Mucosa of descending colon (tissue), 3 donors: ENCODE data around the gene PEPD. TPM values are rescaled to one million over a fixed set of nuclear protein-coding genes. Genes with fewer than 3 reads are reported as not detected.
A peak's percentile ranks its signal among the peaks of the same experiment; 100 is the strongest.

ENCODE experiments used
- ATAC-seq: fragments of 200-7000 bp; cut with Tn5 transposase; one replicate; pipeline ENCODE4 v1.9.1; 2020; ENCODE audit warnings: mild to moderate bottlenecking, moderate library complexity
- DNase-seq, 3 donors: peaks; one replicate each; pipeline ENCODE4 v3.0.0-alpha.2; 2020
- H3K36me3 ChIP-seq: fragments of 200-600 bp; one replicate; pipeline ENCODE4 v1.8.0; 2021; ENCODE audit warnings: low read depth, mild to moderate bottlenecking
- H3K4me1 ChIP-seq: fragments of 200-600 bp; one replicate; pipeline ENCODE4 v1.8.0; 2021; ENCODE audit warnings: low read depth, mild to moderate bottlenecking
- H3K4me3 ChIP-seq: fragments of 200-600 bp; one replicate; pipeline ENCODE4 v1.8.0; 2021; ENCODE audit warnings: mild to moderate bottlenecking
- H3K9me3 ChIP-seq: fragments of 200-600 bp; one replicate; pipeline ENCODE4 v1.8.0; 2021; ENCODE audit warnings: mild to moderate bottlenecking
- intact Hi-C, 2 donors: fragments of 100-400 bp; cut with DNase I in 1 of 2; cut with micrococcal nuclease in 1 of 2; formaldehyde crosslinking; loops; one replicate each; pipeline versions ENCODE4 v1.11.0 to v1.11.1; 2022; cut with DNase I, micrococcal nuclease
- total RNA-seq, 3 donors: library from RNA; stranded (reverse); fragmentation: NEBNext Ultra II Directional in 2 of 3; extraction: Animal tissue kit (Norgen Biotek cat#: 25700) in 2 of 3; gene quantifications; one replicate each; pipeline versions ENCODE4 v1.2.1 to v1.2.4, GENCODE V29; 2021 to 2023
- TF ChIP-seq, protein P1 (sequence below): fragments of 200-600 bp; IDR thresholded peaks from one replicate; pipeline ENCODE4 v1.8.0; 2022; ENCODE audit warnings: antibody characterized with exemption, mild to moderate bottlenecking
- donor health status: DM: no; HTN: no; CAD: no; lungs with moderate emphysema.
- donor health status: DM: no; HTN: no; CAD: no.
- donor health status: DM: no; HTN: yes; CAD: no.

Gene PEPD
- total RNA-seq, 3 donors from 2014 or later = 40.4 to 91.5 (median 79.1) TPM

DNA sequence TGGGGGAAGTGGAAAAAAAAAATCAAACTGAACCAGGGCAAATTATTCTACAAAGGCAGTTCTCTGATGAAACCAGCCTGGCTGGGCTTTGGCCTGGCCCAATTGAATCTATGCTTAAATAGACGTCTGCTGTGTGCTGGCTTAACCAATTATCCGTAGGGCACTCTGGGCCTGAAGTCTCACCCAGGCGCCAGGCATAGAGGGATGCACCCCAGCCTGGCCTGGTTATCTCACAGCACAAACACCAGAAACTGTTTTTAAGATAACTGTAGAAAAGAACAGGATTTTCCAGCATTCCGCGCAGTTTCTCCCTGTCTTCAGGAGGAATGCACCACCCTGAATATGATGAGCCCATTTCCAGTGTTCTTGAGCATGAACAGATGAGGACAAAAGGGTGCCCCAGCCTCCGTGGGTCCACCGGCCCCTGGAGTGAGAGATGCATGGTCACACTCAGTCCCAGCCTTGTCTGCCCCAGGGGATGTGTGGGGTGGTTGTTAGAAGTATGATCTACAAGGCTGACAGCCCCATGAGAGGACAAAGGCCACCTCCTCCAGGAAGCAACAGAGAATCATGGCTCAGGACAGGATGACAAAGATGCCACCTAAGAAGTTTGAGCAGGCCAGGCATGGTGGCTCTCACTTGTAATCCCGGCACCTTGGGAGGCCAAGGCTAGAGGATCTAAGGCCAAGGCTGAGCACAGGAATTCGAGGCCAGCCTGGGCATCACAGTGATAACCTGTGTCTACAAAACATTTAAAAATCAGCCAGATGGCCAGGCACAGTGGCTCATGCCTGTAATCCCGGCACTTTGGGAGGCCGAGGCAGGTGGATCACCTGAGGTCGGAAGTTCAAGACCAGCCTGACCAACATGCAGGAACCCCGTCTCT is 50.2 kb downstream of the PEPD start:
- Histone ChIP-seq H3K4me3 (no peak overlapping the region), H3K4me1 (no peaks in the 10 kb centered on the region), H3K9me3 (no peaks in the 10 kb centered on the region), H3K36me3 (no peaks in the 10 kb centered on the region)
- DNase-seq = no peak
- intact Hi-C loops = no loop called here
- TF ChIP-seq, protein P1, sequence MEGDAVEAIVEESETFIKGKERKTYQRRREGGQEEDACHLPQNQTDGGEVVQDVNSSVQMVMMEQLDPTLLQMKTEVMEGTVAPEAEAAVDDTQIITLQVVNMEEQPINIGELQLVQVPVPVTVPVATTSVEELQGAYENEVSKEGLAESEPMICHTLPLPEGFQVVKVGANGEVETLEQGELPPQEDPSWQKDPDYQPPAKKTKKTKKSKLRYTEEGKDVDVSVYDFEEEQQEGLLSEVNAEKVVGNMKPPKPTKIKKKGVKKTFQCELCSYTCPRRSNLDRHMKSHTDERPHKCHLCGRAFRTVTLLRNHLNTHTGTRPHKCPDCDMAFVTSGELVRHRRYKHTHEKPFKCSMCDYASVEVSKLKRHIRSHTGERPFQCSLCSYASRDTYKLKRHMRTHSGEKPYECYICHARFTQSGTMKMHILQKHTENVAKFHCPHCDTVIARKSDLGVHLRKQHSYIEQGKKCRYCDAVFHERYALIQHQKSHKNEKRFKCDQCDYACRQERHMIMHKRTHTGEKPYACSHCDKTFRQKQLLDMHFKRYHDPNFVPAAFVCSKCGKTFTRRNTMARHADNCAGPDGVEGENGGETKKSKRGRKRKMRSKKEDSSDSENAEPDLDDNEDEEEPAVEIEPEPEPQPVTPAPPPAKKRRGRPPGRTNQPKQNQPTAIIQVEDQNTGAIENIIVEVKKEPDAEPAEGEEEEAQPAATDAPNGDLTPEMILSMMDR = no peak
- ATAC-seq = no peak

DNA sequence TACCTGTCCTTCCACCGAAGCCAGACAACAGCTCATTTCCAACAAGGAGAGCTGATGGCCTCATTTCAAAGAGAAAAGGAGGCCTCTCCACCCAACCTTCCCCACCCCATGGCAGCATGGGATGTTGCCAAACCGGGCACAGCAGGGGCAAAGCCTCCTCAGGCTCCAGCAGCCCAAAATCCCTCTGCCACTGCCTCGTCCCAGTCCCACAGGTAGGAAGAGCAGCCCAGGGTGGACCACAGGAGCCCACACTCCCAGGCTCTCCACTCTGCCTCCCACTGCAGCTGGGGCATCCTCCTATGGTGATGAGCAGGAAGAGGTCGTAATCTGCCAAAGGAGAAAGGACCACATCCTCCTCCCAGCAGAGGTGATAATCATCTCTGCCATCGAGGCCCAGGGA is 50.9 kb downstream of the PEPD start:
- no peaks in the 10 kb centered on the region for H3K9me3 ChIP-seq
- TF ChIP-seq, protein P1 = no peak
- ATAC-seq (no peak), DNase-seq (no peak)
- intact Hi-C loops = no loop called here
- no peaks in the 10 kb centered on the region for H3K4me1 ChIP-seq
- no peak overlapping the region for H3K4me3 ChIP-seq
- H3K36me3 ChIP-seq = no peaks in the 10 kb centered on the region

DNA sequence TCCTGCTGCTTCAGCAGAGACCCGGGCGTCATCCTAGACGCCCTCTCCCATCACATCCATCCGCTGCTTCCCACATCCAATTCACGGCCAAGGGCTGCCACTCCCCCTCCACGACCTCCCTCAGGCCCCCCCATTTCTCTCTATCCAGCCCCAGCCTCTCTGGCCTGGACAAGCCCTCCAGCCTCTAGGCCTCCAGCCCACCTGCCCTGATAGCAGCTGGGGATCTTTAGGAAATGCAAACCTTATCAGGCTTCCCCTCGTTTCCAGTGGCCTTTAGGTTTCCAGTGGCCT is 51.6 kb downstream of the PEPD start:
- H3K4me3 ChIP-seq = no peak overlapping the region
- intact Hi-C loops = no loop called here

DNA sequence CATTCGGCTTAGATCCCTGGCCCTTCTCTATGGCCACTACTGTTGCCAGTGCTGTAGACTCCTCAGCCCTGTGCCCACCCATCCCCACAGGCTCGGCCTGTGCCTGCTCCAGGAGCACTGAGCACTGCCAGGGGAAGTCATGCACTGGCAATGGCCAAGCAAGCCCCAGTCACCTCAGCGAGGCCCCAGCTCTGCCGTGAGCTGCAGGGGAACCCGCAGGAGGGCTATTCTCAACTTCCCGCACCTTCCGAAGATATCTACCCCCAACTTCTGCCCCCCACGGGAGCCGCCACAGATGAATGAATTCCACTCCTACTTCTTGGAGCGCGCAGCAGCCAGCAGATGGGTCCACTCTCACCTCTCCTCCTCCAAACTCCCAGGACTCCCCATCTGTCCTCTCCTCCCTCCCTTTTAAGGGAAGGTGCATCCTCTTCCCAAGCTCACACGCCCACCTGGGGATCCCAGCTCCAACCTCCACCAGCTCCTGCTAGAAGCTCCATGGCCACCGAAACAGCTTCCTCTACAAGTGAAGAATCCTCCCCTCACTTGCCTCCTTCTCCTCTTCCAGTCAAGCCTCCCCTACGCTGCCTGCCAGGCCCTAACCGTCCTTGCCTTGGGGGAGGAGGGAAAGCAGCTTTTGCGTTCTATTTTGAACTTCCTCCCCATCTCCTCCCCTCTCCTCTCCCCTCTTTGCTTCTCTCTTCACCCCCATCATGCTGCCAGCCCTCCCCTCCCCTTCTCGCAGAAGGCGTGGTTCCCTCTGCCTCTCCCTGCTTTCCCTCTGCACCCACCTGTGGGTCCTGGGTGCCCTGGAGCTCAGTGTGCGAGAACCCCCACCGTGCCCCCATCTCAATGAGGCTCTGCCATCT is 52.2 kb downstream of the PEPD start:
- TF ChIP-seq, protein P1 = no peak
- ATAC-seq (no peak), DNase-seq (peak in 1 of 3 donors; percentile 31)
- Histone ChIP-seq H3K36me3 (no peaks in the 10 kb centered on the region), H3K4me1 (no peaks in the 10 kb centered on the region), H3K4me3 (no peak overlapping the region), H3K9me3 (no peaks in the 10 kb centered on the region)
- intact Hi-C loops = no loop called here

More for the DNA sequence above, 51.6 kb downstream of the PEPD start:
- ATAC-seq = no peak
- TF ChIP-seq, protein P1 = no peak
- Histone ChIP-seq H3K4me1 (no peaks in the 10 kb centered on the region), H3K36me3 (no peaks in the 10 kb centered on the region), H3K9me3 (no peaks in the 10 kb centered on the region)
- DNase-seq = no peak

DNA sequence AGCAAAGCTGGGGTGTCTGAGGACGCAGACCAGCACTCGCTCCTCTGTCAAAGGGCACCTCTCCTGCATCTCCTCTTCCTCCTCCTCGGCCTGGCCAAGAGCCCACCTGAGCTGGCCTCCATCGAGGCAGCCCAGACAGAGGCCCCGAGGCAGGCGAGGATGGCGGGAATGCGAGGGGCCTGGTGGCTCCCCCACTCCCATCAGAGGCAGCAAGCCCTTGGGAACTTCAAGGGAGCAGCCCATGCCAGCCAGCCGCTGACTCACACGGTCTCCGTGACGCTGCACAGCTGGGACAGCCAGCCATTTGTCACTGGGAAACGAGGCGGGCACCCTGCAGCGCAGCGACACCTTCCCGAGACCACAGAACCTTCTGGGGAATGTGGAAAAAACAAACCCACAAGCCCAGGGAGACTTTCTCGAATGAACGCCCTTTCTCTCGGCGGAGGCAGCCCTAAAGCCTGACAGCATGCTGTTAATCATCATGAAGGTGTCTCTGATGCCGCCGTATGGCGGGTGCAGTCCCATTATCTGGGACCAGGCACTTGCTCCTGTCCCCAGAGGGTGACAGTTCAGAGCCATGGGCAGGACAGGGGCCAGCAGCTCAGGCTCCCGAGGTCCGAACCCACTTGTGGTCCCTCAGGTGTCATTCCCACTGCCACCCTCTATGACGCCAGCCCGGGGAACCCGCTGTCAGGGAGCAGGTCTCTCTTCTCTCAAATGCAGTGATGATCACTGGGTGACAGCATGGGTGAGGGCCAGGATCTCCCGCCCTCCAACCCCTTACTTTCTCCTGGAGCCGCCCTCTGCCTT is 53.0 kb downstream of the PEPD start:
- no peaks in the 10 kb centered on the region for H3K36me3 ChIP-seq
- H3K9me3 ChIP-seq = no peaks in the 10 kb centered on the region
- intact Hi-C loops = no loop called here
- ATAC-seq (no peak), DNase-seq (peak in 1 of 3 donors; percentile 41)
- H3K4me1 ChIP-seq = no peaks in the 10 kb centered on the region
- TF ChIP-seq, protein P1 = no peak
- no peak overlapping the region for H3K4me3 ChIP-seq
